Measurements from ENCODE around the gene NSUN6. TPM values are rescaled to one million over a fixed set of nuclear protein-coding genes. Genes with fewer than 3 reads are reported as not detected.

Gene NSUN6
- total and polyA plus RNA-seq, 10 of the 15 experiments (the other 5 are each of a cell fraction or from before 2014, with no cell fraction given): 10.2 to 25.0 (median 15.6) TPM

DNA sequence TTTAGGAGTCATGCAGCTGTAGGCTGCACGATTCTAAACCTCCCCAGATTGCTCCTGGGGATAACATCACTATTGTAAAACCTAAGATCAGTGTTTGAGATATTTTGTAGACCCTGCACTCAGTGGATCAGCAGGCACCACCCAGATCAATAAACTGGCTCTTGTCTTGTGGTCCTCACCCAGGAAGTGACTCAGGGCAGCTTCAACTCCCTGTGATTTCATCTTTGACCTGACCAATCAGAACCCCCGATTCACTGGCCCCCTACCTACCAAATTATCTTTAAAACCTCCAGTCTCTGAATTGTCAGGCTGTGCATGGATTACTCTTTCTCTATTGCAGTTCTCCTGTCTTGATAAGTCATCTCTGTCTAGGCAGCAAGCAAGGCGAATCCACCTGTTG lies 33.6 kb upstream of the NSUN6 start:
- no peak overlapping the region for H3K4me3 ChIP-seq
- in situ Hi-C loops (cut with MboI): no loop called here
- ATAC-seq (no peak), FAIRE-seq (no peak), DNase-seq (ENCODE audit: low read depth, low spot score) (no peak)
- no peaks in the 10 kb centered on the region for H3K27me3 ChIP-seq (replicated peaks in 1 of 2; ENCODE audit: control insufficient read depth in 2 of 2, insufficient read depth in 2 of 2, low read length in 1 of 2)
- H3K27ac ChIP-seq (ENCODE audit: control insufficient read depth, insufficient read depth): no peak overlapping the region
- RAD21 ChIA-PET (ENCODE audit: unreplicated experiment): no interaction called here
- CTCF ChIA-PET: no interaction called here
- no peaks in the 10 kb centered on the region for H3K36me3 ChIP-seq (ENCODE audit: control insufficient read depth in 2 of 2, insufficient read depth in 2 of 2, low read length in 1 of 2)
- no peaks in the 10 kb centered on the region for H4K20me1 ChIP-seq (ENCODE audit: control insufficient read depth, insufficient read depth)
- H3K4me1 ChIP-seq (ENCODE audit: control insufficient read depth, insufficient read depth, low read length): no peaks in the 10 kb centered on the region
- no peak overlapping the region for H3K9ac ChIP-seq (ENCODE audit: control insufficient read depth, insufficient read depth, low read length)
- H3K79me2 ChIP-seq (ENCODE audit: control insufficient read depth, insufficient read depth, low read length): no peaks in the 10 kb centered on the region
- H3K4me2 ChIP-seq (ENCODE audit: control insufficient read depth, insufficient read depth): no peak overlapping the region
- TF ChIP-seq RFX5 (IDR thresholded peaks at IDR 0.05; ENCODE audit: low read depth, low read length) (no peak), KAT2A (conservative IDR thresholded peaks at IDR 0.05; ENCODE audit: control insufficient read depth, low read depth, low read length) (no peak), RUNX3 (IDR thresholded peaks at IDR 0.05; ENCODE audit: low read length) (no peak), BCL11A (IDR thresholded peaks at IDR 0.05; ENCODE audit: low read depth, low read length) (no peak), FOXM1 (IDR thresholded peaks at IDR 0.05; ENCODE audit: low read depth, low read length) (no peak), STAT1 (conservative IDR thresholded peaks at IDR 0.05) (no peak)
- H2AFZ ChIP-seq (ENCODE audit: control insufficient read depth, low read depth, low read length): no peak overlapping the region
- SMC1A ChIA-PET (ENCODE audit: uncharacterized antibody, unreplicated experiment): interaction anchor here (1.3 kb wide), 1 partner anchor 17 kb away, joined by 3 read pairs; no protein-coding TSS in a partner anchor
- no peaks in the 10 kb centered on the region for H3K9me3 ChIP-seq (replicated peaks; ENCODE audit: control insufficient read depth, insufficient read depth, low read length)
- no TSS peak for BruUV-seq (replicated peaks)
- POLR2A ChIA-PET: no interaction called here
- intact Hi-C loops (cut with micrococcal nuclease; ENCODE audit: unreplicated experiment): no loop called here
- 30% methylated on average over 3 of the region's 3 CpGs for WGBS (ENCODE audit: insufficient coverage, insufficient replicate concordance, low lambda C conversion rate, missing lambda C conversion rate)

DNA sequence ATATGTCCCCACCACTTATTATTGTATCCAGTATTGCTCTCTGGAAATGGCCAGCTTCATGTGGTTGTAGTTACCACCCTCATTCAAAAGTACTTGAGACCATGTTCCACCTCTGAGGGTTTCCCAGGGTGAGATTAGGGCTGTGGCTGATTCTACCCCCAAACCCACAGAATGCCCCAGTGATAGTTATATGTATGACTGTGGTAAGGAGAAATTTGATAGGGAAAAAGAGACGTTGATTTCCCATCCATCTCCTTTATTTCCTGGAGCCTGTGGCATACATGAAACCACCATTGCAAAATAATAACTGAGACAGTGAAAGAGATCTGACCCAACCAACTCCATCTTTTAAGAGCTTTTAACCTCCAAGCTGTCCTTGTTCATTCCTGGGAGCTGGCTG lies 33.0 kb upstream of the NSUN6 start:
- in situ Hi-C loops (cut with MboI): no loop called here
- SMC1A ChIA-PET (ENCODE audit: uncharacterized antibody, unreplicated experiment): interaction anchor here (1.3 kb wide), 1 partner anchor 17 kb away, joined by 3 read pairs; no protein-coding TSS in a partner anchor
- no peak for TF ChIP-seq NR2F1 (conservative IDR thresholded peaks at IDR 0.05)
- TF ChIP-seq, protein P1, sequence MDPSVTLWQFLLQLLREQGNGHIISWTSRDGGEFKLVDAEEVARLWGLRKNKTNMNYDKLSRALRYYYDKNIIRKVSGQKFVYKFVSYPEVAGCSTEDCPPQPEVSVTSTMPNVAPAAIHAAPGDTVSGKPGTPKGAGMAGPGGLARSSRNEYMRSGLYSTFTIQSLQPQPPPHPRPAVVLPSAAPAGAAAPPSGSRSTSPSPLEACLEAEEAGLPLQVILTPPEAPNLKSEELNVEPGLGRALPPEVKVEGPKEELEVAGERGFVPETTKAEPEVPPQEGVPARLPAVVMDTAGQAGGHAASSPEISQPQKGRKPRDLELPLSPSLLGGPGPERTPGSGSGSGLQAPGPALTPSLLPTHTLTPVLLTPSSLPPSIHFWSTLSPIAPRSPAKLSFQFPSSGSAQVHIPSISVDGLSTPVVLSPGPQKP (IDR thresholded peaks at IDR 0.05; ENCODE audit: low read depth, low read length): no peak
- TF ChIP-seq, protein P2, sequence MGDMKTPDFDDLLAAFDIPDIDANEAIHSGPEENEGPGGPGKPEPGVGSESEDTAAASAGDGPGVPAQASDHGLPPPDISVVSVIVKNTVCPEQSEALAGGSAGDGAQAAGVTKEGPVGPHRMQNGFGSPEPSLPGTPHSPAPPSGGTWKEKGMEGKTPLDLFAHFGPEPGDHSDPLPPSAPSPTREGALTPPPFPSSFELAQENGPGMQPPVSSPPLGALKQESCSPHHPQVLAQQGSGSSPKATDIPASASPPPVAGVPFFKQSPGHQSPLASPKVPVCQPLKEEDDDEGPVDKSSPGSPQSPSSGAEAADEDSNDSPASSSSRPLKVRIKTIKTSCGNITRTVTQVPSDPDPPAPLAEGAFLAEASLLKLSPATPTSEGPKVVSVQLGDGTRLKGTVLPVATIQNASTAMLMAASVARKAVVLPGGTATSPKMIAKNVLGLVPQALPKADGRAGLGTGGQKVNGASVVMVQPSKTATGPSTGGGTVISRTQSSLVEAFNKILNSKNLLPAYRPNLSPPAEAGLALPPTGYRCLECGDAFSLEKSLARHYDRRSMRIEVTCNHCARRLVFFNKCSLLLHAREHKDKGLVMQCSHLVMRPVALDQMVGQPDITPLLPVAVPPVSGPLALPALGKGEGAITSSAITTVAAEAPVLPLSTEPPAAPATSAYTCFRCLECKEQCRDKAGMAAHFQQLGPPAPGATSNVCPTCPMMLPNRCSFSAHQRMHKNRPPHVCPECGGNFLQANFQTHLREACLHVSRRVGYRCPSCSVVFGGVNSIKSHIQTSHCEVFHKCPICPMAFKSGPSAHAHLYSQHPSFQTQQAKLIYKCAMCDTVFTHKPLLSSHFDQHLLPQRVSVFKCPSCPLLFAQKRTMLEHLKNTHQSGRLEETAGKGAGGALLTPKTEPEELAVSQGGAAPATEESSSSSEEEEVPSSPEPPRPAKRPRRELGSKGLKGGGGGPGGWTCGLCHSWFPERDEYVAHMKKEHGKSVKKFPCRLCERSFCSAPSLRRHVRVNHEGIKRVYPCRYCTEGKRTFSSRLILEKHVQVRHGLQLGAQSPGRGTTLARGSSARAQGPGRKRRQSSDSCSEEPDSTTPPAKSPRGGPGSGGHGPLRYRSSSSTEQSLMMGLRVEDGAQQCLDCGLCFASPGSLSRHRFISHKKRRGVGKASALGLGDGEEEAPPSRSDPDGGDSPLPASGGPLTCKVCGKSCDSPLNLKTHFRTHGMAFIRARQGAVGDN (IDR thresholded peaks at IDR 0.05): no peak
- TF ChIP-seq, protein P3, sequence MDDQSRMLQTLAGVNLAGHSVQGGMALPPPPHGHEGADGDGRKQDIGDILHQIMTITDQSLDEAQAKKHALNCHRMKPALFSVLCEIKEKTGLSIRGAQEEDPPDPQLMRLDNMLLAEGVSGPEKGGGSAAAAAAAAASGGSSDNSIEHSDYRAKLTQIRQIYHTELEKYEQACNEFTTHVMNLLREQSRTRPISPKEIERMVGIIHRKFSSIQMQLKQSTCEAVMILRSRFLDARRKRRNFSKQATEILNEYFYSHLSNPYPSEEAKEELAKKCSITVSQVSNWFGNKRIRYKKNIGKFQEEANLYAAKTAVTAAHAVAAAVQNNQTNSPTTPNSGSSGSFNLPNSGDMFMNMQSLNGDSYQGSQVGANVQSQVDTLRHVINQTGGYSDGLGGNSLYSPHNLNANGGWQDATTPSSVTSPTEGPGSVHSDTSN (IDR thresholded peaks at IDR 0.05; ENCODE audit: insufficient replicate concordance, low read depth, low read length): no peak

More for the DNA sequence above, 33.0 kb upstream of the NSUN6 start:
- Histone ChIP-seq H4K20me1 (ENCODE audit: control insufficient read depth, insufficient read depth) (no peaks in the 10 kb centered on the region), H3K27me3 (replicated peaks in 1 of 2; ENCODE audit: control insufficient read depth in 2 of 2, insufficient read depth in 2 of 2, low read length in 1 of 2) (no peaks in the 10 kb centered on the region), H3K36me3 (ENCODE audit: control insufficient read depth in 2 of 2, insufficient read depth in 2 of 2, low read length in 1 of 2) (no peaks in the 10 kb centered on the region), H2AFZ (ENCODE audit: control insufficient read depth, low read depth, low read length) (no peak overlapping the region), H3K4me2 (ENCODE audit: control insufficient read depth, insufficient read depth) (no peak overlapping the region), H3K4me3 (no peak overlapping the region), H3K4me1 (ENCODE audit: control insufficient read depth, insufficient read depth, low read length) (no peaks in the 10 kb centered on the region), H3K27ac (ENCODE audit: control insufficient read depth, insufficient read depth) (no peak overlapping the region), H3K9me3 (replicated peaks; ENCODE audit: control insufficient read depth, insufficient read depth, low read length) (no peaks in the 10 kb centered on the region), H3K79me2 (ENCODE audit: control insufficient read depth, insufficient read depth, low read length) (no peaks in the 10 kb centered on the region), H3K9ac (ENCODE audit: control insufficient read depth, insufficient read depth, low read length) (no peak overlapping the region)
- ChIA-PET POLR2A (no interaction called here), CTCF (no interaction called here), RAD21 (ENCODE audit: unreplicated experiment) (no interaction called here)
- peak; percentile 13; the same call in 2 of the 3 replicates for ATAC-seq
- 50% methylated on average over 1 of the region's 1 CpG for WGBS (ENCODE audit: insufficient coverage, insufficient replicate concordance, low lambda C conversion rate, missing lambda C conversion rate)
- intact Hi-C loops (cut with micrococcal nuclease; ENCODE audit: unreplicated experiment): no loop called here
- BruUV-seq (replicated peaks): no TSS peak
- no peak for DNase-seq (ENCODE audit: low read depth, low spot score)
- no peak for FAIRE-seq

Measured in GM12878 (cell line).